GM18526 (cell line): ENCODE data around the gene LUZP2.

Experiments used
- POLR2A ChIP-seq: IDR thresholded peaks from 3 replicates; pipeline ENCODE4 v1.6.1; 2011; ENCODE audit not compliant: insufficient read length; ENCODE audit errors: extremely low read depth

Gene LUZP2

DNA sequence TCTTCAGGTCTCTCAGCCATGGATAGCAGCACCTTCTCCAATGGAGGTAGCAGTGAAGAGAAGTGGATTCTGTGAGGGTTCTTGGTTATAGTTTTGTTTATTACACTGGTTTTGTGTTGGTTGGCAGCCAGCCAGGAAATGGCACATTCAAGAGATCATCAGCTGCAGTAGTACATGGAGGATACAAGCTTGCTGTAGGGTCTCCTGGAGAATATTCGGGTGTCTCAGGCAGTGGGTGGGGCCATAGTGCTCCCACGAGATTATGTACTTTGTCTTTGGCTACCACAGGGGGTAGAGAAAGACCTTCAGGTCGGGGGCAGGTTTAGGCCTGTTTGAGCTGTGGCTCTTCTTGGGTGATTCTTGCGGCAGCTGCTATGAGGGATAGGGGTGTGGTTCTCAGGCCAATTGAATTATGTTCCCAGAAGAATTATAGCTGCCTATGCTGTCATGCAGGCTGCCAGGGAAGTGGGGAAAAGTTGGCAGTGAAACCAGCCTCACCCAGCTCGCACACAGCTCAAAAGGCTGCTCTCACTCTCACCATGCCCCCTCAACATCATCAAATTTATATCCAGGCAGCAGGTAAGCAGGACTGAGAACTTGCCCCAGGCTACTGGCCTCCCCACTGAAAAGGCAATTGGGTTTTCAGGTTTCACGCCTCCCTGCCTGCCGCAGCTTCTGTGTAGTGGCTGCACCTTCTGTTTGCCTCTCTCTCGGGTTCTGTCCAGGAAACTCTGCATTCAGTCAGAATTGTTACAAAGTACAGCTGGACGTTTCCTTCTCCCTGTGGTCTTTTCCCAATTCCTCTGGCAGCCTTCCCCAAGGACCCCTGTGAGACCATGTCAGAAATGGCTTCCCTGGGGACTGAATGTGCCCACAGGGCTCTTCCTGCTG lies 435.5 kb downstream of the LUZP2 start:
- no peak for TF ChIP-seq POLR2A

DNA sequence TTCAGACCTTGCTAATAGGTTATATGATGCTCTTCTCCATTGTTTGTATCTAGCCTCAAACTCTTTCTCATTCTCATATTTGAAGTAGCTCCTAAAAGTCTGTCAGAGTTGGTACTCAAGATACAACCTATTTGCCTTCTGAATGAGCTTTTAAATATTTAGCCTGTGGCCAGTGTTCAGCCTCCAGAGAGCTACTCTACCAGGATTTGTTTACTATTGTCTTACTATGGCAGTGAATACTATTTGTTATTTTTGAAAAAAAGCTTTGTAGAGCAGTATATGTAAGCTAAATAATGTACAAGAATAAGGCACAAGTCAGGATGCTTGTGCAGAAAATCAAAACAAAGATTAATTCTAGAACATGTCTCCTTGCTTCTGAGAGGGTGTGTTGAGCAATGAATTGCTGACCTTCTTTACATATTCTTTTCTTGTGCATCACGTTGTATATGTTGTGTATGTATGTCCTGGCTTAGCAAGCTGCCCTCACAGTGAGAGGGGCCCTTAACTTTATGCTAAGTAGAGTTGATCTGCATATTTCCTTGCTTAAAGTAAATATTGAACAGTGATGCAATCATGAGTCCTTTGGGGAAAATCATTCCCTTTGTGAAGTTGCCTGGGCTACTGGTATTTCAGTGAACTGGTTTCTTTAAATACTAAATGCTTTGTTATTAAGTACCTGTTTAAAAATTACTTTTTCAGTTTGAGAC lies 438.0 kb downstream of the LUZP2 start:
- no peak for TF ChIP-seq POLR2A

DNA sequence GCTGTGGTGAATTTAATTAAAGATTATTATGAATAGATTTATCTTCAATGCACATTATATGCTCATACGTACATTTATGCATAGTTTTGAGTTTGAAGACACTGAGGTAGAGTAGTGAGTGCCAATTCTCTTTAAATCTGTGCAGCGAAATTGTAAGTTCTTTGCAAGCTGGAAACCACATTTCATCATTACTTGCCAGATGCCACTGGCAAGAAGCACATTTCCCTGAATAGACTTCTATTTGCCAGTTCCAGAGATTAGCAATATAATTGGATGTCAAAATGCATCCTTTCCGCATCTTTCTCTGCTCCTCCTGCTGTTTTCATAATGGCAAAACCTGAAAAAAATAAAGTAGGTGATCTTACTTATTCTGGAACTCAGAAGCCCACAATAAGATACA lies 448.0 kb downstream of the LUZP2 start:
- no peak for TF ChIP-seq POLR2A

DNA sequence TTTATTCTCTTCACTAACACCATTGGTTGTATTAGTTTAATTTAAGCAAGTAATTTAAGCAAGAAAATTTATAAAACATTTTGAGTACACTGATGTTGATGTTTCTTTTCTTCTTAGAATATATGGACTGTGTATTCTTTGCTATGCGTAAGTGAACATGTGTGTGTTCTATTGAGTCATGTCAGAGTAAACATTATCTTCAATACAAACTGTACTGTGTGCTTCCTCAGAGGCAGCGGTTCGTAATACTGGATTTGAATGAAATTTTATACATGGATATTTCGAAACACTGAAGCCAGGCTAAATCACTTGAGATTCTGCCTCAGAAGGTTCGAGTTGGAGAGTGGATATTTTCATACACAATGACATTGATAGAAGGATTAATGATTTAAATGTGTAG lies 452.6 kb downstream of the LUZP2 start:
- no peak for TF ChIP-seq POLR2A

DNA sequence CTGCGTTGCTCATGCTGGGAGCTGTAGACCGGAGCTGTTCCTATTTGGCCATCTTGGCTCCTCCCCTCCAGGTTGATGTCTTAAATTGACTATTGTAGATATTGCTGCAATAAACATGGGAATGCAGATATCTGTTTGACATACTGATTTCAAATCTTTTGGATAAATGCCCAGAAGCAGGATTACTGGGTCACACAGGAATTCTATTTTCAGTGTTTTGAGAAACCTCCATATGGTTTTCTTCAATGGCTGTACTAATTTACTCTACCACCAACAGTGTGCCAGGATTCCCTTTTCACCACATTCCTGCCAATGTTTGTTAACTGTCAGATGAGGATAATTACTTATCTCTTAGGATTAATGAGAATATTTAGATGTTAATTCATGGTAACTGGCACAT lies 467.0 kb downstream of the LUZP2 start:
- no peak for TF ChIP-seq POLR2A

DNA sequence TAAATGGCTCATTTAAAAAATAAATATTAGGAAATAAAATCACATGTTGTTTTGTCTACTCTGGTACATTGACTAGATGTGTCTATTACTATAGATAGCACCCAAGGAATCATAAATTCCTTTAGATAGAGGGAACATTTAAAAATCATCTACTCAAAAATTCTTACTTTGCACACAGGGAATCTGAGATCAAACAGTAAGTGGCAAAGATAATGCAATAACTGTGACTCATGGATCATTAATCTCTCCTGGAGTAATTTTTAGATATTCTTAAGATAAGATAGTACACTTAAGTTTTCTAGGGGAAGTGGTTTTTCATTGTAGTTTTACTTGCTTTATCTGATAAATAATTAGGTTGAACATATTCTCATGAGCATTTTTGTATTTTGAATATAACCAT lies 468.9 kb downstream of the LUZP2 start:
- no peak for TF ChIP-seq POLR2A

DNA sequence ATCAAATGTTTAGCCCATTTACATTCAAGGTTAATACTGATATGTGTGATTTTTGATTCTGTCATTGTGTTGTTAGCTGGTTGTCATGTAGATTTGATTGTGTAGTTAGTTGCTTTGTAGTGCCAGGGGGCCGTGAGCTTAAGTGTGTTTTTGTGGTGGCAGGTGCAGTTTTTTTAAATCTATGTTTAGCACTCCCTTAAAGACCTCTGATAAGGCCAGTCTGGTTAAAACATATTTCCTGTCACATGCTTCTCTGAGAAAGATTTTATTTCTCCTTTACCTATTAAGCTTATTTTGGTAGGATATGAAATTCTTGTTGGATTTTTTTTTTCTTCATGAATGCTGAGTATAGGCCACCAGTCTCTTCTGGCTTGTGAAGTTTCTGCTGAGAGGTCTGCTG lies 540.6 kb downstream of the LUZP2 start:
- TF ChIP-seq POLR2A, result no peak

DNA sequence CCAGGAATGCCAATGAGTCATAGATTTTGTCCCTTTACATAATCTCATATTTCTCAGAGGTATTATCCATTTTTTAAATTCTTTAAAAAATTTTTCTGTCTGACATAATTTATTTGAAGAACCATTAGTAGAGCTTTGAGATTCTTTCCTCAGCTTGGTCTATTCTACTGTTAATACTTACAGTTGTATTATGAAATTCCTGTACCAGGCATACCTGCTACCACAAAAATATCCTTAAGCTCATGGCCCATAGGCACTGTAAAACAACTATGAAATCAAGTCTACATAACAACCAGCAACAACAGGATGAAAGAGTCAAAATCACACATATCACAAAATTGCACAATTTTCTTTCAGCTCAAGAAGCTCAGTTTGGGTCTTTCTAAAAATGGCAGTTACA lies 541.3 kb downstream of the LUZP2 start:
- no peak for TF ChIP-seq POLR2A

DNA sequence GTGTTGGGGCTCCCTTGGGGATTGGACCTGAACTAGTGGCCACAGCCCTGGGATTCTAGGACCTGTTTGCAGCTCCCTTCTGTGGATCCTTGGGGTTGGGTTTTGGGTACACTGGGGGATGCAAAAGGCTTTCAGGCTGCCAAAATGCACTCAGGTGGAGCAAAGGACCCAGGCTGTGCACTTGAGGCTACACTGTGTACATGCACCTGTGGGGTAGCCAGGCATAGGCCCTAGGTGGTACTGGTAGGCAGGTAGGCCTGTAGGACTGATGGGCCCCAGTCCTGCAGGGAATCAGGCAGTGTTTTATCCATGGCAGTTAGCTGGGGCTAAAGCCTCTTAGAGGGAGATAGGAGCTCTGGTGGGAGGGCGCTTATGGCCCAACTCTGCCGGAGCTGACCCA lies 542.3 kb downstream of the LUZP2 start:
- TF ChIP-seq POLR2A, result no peak

DNA sequence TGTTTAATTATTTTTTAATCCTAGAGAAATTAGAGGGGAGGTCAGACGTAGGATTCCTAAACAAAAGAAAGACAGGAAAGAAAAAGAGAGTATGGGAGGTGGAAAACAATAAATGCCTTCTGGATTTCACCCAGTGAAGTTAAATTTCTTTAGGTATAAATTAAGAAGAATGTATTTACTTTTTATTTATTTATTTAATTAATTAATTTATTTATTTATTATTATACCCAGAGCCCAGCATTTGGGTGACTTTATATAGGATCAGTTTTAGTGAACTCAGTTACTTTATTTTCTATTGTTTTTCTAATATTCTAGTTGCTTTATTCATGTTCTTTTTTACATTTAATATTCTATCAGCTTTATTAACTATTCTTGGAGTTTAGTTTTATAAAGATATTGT lies 551.8 kb downstream of the LUZP2 start:
- TF ChIP-seq POLR2A, result no peak

DNA sequence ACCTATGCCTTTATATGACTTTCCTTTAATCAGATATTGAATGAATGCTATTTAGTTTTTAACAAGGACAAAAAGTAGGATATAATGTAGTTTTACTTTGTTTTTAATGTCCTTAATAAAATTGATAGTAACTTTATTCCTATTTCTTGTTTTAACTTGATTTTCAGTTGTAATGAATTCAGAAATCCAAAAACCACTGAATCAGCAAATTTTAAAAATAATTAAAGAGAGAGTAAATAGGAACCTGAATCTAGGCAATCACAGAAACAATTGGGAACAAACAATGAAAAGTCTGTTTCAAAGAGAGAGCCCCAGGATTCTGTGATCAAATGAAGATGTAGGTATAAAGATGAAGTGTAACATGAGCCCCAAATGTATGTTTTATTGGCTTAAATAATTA lies 556.0 kb downstream of the LUZP2 start:
- no peak for TF ChIP-seq POLR2A

DNA sequence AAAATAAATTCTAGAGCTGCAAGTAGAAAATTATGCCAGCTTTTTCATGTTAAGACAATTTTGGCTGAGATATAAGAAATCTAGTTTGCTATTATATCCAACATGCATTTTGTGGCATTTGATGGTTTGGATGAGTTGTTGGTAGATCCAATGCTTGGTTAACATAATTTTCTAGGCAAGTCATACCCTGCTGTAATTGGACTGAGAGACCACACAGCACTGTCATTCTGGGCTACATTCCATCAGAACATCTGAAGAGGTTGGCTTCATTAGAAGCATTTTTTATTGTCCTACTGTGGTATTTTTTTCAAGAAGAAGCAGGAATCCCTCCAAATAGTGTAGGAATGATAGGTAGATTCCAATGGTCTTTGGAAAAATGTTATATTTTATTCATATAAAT lies 561.0 kb downstream of the LUZP2 start:
- no peak for TF ChIP-seq POLR2A

DNA sequence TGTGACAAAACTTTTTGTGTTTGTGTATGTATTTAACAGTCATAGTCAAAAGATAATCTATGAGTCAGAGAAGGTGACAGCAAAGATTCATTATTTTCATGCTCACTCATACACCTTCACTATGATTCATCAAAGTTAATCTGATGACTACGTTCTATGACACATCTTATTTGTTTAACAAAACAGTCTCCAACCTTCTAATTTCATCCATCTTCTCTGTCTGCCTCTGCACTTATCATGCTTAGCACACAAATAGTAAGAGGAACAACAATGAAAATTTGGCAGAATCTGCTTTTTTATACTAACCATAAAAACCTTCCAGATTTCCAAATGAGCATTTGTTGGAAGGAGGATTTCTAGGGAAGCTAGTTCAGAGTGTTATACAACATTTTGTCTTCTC lies 568.9 kb downstream of the LUZP2 start:
- no peak for TF ChIP-seq POLR2A

DNA sequence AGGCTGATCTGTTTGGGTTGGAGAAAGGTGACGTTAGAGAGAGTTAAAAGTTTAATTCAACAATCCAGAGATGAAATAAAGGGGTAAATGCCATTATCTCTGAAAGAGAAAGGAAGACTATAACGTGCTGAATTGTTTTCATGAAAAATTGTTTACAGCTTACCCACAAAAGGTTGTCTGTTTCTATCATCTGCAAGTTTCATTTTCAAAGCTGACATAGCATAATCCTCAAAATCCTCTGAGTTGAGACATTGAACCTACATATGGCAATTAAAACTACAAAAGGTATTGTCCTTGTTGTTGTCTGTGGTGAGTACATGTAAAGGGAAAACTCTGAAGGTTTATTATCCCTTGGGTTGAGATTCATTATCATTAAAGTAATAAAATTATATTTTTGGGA lies 569.9 kb downstream of the LUZP2 start:
- no peak for TF ChIP-seq POLR2A

DNA sequence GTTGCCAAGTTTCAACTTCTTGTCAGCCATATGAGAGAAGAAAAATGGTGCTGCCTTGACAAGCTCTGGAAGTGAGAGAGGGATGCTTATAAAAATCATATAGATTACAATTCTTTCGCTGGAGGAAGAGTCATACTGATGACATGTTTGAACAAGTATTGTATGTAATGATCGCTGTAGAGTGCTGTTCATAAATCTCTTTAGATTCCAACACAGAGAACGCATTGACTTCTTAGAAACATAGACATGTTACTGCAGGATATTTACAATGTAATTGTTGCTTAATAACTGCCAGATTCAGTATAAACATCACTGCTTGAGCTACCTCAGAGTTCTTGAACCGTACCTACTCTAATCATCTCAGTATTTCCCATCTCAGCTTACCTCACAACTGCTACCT lies 571.6 kb downstream of the LUZP2 start:
- no peak for TF ChIP-seq POLR2A

DNA sequence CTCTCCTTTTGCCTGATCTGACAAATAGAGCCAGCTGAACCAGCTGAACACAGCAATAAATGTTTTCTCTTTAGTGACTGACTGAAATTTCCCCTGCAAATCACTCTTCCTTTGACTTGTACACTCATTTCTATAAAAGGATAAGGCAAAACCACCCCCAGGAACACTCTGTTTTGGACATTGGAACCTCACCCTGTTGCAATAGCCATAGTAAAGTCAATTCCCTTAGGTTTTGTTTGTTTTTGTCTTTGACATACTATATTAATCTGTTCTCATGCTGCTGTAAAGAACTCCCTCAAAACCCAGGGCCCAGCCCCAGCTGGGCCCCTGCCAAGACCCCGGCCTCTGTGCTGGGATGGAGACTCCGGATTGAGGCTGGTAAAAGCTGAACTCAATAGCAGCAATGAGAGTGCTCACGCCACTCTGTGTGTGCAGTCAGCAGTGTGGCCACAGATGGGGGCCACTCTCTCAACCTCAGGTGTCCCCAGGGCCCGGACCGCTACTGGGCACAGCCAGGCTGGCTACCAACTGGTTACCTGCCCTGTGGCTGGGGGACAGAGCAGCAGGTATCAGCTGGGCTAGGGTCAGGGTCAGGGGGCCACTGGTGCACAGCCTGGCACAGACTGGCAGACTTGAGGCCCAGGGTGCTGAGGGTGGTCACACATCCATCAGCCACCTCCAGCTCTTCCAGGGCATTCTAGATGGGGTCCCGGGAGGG lies 597.4 kb downstream of the LUZP2 start:
- no peak for TF ChIP-seq POLR2A

DNA sequence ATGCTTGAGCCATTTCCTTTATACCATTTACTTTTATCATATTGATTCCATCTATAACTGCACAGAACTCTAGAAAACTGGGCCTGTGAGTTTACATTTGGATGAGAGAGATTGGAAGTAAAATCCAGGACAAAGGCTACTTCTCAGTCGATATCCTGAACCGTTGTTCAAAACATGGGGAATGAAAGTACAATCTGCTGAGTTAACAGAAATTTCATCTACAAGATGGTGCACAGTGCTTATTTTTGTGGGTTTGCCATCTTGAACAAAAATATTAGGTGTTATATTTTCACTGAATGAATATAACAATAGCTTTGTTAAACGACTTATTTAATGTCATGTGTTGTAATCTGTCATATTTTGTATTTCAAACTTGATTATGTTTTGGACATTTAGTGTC lies 622.6 kb downstream of the LUZP2 start:
- TF ChIP-seq POLR2A, result no peak
